Adipose tissue (tissue), 3 donors: ENCODE data around the gene PI4KA. TPM values are rescaled to one million over a fixed set of nuclear protein-coding genes. Genes with fewer than 3 reads are reported as not detected.

Experiments used
- H3K27ac ChIP-seq: one replicate; pipeline ENCODE4 v1.5.1; 2013; ENCODE audit warnings: low read depth, low read length
- WGBS, 3 donors: extraction: QIAGEN DNeasy Blood & Tissue Kit; methylation state at CpG; one replicate each; pipeline ENCODE4 v1.1.7; 2013; 5-methylcytosine and 5-hydroxymethylcytosine counted together
- polyA plus RNA-seq, 3 donors: library from polyadenylated mRNA; stranded (reverse); fragments of 200-250 nt; gene quantifications; one replicate each; pipeline ENCODE4 v1.2.3, GENCODE V29; 2013
- donor health status: healthy with polysubstance abuse.
- donor health status: Bipolar disorder and iron deficiency.
- donor health status: healthy.

The PI4KA gene
- polyA plus RNA-seq, 3 donors, result 18.4 to 34.6 (median 33.5) TPM

DNA sequence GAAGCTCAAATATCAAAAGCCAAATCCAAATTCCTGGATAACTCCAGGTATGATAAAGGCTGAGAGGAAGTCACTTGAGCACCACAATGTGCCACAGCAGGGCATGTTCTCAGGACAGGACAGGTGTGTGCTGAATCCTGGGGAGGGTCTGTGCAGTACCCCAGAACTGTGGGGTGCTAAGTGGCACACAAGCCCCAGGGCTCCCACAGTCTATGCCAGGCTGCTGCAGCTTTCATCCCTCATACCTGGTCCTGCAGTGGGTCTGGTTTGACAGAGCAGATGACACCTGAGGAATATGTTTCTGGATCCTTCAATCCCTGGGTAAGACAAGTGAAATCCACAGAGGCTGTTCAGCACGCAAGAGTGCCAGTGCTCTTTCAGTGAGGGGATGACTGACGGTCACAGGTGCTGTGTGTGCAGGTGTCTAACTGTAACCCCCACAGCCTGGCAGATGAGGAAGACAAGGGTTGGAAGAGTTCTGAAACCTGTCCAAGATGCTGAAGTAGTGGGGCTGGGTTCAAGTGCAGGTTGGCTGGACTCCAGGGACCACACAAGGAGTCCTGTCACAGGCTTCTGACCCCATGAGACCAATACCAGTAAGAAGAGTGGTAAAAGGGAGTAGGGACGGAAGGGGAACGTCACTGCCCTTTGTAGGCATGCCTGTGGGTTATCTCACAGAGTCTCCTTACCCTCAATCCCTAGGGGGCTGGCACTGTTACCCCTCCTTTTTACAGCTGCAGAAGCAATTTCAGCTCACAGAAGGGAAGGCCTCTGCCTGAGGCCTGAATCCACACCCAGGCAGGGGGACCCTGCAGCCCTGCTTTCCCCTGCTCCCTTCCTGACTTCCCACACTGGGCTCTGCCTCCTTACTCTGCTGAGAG is 70.6 kb downstream of the PI4KA start:
- no peak overlapping the region for H3K27ac ChIP-seq
- WGBS, 3 donors, result 93 to 100% (median 99%) methylated on average over 4 of the region's 4 CpGs

DNA sequence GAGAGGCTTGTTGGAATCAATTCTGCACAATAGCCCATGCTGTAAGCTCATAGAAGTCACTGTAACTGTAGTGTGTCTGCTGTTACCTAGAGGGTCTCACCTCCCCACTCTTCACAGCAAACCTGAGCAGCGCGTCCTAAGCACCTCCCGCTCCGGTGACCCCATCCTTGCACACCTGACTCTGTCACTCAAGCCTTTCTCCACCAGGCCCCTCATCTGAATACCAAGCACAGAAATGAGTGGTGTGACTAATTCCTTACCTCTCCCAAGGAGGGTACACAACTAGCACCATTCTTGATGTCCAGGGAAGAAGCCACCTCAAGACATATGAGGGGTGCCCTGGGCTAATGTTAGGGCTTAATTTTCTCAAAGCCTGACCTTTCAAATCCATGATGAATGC is 71.4 kb downstream of the PI4KA start:
- H3K27ac ChIP-seq, result no peak overlapping the region
- 97 to 100% (median 100%) methylated on average over 4 of the region's 4 CpGs for WGBS, 3 donors

DNA sequence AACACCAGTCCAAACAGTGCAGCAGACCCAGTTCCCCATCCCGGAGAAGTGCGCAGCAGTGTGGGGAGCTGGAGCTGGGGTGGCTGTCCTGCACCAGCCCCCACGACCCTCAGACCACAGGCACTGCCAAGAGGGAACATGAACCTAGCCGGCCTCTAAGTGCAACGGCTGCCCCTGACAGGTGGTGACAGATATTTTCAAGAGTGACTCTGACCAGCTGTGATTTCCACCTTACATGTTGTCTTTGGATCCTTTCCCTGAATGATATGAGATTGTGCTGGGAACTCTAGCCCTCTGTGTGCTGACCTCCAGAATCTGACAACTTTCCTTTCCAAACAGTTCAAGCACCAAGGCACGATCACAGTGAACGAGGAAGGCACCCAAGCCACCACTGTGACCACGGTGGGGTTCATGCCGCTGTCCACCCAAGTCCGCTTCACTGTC is 72.1 kb downstream of the PI4KA start:
- WGBS, 3 donors, result 37 to 89% (median 82%) methylated on average over 10 of the region's 10 CpGs
- no peak overlapping the region for H3K27ac ChIP-seq

DNA sequence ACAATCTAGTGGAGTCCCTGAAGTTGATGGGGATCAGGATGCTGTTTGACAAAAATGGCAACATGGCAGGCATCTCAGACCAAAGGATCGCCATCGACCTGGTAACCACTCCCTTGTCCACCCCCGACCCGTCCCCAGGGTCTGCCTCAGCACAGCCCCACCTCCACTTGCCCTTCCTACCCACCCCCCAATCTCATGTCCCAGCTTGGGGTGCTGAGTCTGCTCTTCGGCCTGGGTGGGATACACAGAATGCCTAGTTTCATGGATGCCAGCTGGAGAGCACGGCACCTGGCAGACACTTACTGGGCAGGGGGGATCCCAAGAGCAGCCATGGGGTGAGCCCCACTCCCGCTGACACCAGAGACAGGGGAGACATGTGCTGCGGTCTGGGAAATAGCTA is 72.6 kb downstream of the PI4KA start:
- WGBS, 3 donors, result 73 to 93% (median 90%) methylated on average over 8 of the region's 8 CpGs

DNA sequence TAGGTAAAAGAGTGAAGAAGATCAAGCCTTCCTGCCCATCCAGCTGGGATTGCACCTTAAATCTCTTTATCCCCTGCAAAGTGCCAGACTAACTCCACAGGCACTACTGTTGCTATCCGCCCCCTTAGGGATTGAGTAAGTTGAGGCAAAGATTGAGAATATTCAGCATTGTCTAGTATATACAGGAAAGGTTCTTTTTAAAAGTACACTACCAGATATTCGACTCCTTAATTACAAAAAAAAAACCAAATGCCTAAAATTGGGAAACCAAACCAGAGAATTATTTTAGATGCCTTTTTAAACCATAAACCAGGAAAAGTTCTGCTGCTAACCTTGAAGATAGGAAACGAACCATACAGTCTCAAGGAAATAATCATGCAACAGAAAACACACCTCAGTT is 73.2 kb downstream of the PI4KA start:
- 87% methylated on average over 3 of the region's 3 CpGs for WGBS, 3 donors
- H3K27ac ChIP-seq, result no peak overlapping the region

More for the DNA sequence above, 72.6 kb downstream of the PI4KA start:
- H3K27ac ChIP-seq, result no peak overlapping the region

DNA sequence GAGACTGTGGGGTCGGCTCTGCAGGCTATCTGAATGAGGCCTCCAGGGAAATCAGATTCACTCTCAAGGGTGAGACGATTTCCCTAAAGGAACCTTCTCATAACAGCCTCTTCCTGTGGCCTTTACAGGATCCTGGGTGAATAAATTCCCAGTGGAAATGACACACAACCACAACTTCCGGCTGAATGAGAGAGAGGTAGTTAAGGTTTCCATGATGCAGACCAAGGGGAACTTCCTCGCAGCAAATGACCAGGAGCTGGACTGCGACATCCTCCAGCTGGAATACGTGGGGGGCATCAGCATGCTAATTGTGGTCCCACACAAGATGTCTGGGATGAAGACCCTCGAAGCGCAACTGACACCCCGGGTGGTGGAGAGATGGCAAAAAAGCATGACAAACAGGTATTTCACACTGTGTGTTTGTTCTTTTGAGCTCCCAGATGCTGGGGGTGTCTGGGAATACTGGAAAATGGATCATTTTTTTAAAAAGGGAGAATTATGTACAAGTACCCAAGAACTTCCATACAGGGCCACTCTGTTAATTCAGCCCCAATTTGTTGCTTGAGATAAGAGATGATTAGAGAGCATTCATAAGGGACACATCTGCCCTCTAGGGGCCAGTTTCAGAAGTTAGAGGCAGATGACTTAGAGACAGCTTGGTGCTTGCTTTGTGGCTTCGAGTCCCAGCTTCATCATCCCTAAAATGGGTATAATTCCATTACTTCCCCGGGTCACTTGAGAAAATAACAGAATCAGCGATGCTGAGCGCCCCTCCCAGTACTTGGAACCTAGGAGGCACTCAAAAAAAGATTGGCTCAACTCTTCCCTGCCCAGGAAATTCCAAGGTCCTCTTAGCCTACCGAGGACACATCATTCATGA is 74.5 kb downstream of the PI4KA start:
- WGBS, 3 donors, result 64 to 82% (median 69%) methylated on average over 14 of the region's 14 CpGs
- H3K27ac ChIP-seq, result no peak overlapping the region

DNA sequence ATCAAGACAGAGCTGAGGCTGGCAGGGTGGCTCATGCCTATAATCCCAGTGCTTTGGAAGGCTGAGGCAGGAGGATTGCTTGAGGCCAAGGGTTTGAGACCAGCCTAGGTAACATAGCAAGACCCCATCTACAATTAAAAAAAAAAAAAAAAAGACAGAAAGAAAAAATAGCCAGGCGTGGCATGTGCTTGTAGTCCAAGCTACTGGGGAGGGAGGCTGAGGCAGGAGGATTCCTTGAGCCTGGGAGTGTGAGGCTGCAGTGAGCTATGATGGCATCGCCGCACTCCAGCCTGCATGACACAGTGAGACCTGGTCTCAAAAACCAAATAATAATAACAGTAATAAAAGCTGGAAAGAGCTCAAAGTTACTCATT is 75.3 kb downstream of the PI4KA start:
- no peak overlapping the region for H3K27ac ChIP-seq
- 92 to 100% (median 96%) methylated on average over 3 of the region's 3 CpGs for WGBS, 3 donors

DNA sequence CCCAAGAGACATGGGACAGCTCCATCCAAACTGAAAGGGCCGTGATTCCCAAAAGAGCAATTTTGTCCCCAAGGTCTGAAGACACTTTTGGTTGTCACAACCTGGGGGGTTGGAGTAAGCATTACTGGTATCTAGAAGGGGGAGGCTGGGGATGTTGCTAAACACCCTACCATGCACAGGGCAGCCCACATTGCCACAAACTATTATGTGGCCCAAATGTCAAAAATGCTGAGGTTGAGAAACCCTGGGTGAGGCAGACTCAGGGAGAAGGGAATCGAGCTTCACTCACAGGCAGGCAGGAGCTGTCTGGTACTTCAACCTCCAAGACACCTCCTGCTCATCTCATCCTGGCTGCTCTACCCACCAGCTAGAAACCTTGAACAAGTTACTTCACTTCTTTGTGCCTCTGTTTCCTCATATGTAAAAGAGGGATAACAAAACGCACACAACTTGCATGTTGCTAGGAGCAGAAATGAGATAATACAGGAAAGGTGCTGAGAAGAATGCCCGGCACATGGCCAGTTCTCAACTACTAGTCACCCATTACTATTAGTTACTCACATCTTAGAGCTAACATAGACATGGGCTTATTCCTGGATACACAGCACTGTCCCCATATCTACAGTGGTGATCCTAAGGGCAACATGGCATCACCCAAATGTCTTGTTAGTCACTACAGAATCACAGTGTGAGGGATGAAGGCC is 75.9 kb downstream of the PI4KA start:
- H3K27ac ChIP-seq, result no peak overlapping the region
- 77 to 93% (median 84%) methylated on average over 4 of the region's 4 CpGs for WGBS, 3 donors

DNA sequence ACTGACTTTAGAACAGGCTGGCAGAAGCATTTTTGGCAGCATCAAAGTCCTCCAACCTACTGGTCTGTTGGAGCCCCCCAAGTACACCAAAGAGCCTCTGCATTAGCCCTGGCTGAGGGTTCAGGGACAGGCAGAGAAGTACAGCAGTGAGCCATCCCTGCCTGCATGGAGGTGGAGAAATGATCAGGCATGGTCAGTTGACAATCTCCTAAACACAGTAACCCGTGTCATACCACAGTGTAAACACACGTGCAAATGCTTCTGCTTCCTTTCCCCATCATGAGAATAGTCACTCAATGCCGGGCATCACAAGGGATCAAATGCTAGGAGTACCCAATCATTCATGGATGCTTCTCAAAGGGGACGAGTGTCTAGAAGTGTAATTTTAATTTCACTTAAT is 76.5 kb downstream of the PI4KA start:
- 83 to 94% (median 86%) methylated on average over 4 of the region's 4 CpGs for WGBS, 3 donors
- no peak overlapping the region for H3K27ac ChIP-seq

DNA sequence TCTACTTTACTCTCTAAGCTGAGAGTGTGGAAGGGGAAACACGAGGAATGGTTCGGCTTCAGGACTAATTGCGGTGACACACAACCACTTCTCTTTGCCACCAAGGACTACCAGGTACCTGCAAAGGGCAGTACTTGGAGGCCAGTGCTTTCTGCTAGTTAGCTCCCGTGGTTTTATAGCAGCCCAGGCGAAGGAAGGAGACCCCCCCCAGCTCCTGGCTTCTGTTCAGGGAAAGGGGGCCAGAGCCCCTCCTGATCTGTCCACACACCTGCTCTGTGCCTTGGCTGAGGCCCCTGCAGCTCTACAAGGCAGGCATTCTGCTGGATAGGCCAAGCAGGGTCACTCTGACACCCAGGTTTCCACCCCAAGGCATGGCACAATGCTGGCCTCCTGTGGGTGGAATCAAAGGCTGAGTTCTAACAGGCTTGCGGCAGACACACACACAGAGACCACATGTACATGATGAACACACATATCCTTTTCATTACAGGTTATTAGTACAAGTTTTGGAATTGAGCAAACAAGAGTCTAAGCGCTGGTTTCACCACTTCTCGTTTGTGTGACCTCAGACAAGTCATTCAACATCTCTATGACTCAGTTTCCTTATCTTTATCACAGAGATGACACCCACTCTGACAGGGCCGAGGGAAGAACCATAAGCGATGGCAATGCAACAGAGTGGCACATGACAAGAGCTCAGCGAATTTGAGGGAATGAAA is 77.2 kb downstream of the PI4KA start:
- no peak overlapping the region for H3K27ac ChIP-seq
- 76 to 92% (median 80%) methylated on average over 11 of the region's 11 CpGs for WGBS, 3 donors

DNA sequence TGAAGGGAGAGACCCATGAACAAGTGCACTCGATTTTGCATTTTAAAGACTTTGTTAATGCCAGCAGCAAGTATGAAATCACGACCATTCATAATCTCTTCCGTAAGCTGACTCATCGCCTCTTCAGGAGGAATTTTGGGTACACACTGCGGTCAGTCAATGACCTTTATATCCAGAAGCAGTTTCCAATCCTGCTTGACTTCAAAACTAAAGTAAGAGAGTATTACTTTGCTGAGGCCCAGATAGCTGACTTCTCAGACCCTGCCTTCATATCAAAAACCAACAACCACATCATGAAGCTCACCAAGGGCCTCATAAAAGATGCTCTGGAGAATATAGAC is 78.8 kb downstream of the PI4KA start:
- WGBS, 3 donors, result 70 to 95% (median 86%) methylated on average over 5 of the region's 5 CpGs
- H3K27ac ChIP-seq, result no peak overlapping the region

DNA sequence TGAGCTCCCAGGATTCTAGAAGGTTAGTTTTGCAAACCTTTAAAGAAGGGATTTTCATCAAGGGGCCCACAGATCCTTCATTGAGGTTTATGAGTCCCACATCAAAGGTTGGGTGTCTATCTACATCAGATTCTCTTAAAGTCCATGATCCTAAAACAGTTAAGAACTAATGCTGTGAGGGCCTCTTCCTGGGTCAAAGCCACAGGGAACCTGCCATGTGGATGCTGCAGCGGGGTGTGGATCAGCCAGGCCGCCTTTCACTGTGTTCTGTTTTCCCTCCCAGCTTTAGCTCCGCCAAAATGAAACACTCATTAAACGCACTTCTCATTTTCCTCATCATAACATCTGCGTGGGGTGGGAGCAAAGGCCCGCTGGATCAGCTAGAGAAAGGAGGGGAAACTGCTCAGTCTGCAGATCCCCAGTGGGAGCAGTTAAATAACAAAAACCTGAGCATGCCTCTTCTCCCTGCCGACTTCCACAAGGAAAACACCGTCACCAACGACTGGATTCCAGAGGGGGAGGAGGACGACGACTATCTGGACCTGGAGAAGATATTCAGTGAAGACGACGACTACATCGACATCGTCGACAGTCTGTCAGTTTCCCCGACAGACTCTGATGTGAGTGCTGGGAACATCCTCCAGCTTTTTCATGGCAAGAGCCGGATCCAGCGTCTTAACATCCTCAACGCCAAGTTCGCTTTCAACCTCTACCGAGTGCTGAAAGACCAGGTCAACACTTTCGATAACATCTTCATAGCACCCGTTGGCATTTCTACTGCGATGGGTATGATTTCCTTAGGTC is 79.4 kb downstream of the PI4KA start:
- WGBS, 3 donors, result 77 to 92% (median 85%) methylated on average over 25 of the region's 25 CpGs
- no peak overlapping the region for H3K27ac ChIP-seq

DNA sequence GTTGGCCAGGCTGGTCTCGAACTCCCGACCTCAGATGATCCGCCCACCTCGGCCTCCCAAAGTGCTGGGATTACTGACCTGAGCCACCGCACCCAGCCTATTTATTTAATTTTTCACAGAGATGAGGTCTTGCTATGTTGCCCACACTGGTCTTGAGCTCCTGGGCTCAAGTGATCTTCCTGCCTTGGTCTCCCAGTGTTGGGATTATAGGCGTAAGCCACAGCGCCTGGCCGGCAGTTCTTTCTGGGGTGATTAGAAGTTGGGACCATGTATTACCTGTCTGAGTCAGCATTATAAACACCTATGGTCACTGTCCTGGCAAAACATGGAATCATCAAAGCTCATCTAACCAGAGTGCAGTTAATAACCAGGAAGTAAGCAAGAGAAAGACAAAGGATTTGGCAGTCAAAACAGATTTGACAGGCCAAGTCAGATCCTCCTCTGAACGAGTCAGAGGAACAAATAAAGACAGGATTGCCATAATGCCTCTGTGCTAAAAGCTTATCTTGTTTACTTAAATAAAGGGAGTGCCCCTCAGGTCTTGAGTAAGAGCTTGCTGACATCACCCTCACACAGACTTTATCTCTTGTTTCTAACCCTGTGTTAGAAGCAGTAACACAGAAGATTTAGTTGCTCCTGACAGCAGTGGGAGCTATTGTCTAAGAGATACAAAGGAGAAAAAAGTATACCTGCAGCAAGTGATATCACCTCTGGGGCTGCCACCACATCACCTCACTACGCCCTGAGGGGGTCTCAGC is 81.0 kb downstream of the PI4KA start:
- WGBS, 3 donors, result 81 to 85% (median 83%) methylated on average over 10 of the region's 10 CpGs
- H3K27ac ChIP-seq, result no peak overlapping the region

DNA sequence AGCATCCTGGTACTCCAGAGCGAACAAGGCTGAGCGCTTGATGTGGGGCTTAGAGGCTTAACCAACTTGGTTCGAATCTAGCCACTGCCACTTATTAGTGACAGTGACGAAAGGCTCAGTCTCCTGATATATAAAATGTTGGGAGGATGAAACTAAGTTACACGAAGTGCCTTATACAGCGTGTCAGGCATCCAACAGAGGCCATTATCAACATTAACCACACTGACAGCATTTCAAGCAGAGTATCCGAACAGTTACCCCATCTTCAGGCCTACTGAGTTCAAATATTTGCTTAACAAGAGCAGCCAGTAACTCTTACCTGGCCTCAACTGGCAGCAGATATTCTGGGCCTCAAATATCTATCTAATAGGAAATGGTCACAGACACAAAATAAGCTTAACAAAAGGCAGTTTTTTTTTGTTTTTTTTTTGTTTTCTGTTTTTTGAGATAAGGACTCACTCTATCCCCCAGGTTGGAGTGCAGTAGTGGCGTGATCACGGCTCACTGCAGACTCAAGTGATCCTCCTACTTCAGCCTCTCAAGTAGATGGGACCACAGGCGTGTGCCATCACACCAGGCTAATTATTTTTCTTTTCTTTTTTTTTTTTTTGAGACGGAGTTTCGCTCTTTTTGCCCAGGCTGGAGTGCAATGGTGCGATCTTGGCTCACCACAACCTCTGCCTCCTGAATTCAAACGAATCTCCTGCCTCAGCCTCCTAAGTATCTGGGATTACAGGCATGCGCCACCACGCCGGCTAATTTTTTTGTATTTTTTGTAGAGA is 81.8 kb downstream of the PI4KA start:
- 92 to 96% (median 94%) methylated on average over 17 of the region's 17 CpGs for WGBS, 3 donors
- H3K27ac ChIP-seq, result no peak overlapping the region

DNA sequence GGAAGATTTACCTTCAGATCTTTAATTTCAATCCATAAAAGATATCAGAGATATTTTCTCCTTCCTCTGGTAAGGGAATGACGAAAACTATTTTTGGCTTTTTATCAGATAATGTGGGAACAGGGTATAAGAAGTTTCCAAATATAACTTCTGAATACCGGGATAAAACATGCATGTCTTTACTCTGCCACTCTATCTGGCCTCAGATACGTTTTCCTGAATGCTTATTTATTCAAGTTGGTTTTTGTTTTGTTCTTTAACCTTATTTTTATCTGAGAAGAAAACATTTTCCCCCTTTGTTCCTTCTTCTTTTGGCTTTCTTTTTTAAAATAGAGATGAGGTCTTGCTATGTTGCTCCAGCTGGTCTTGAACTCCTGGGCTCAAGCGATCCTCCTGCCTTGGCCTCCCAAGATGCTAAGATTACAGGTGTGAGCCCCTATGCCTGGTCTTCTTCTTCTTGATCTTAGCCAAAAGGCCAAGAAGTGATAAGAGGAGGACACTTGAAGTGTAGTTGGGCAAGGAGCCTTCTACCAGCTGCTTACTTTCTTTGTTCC is 83.2 kb downstream of the PI4KA start:
- no peak overlapping the region for H3K27ac ChIP-seq
- 82 to 84% (median 82%) methylated on average over 4 of the region's 4 CpGs for WGBS, 3 donors

DNA sequence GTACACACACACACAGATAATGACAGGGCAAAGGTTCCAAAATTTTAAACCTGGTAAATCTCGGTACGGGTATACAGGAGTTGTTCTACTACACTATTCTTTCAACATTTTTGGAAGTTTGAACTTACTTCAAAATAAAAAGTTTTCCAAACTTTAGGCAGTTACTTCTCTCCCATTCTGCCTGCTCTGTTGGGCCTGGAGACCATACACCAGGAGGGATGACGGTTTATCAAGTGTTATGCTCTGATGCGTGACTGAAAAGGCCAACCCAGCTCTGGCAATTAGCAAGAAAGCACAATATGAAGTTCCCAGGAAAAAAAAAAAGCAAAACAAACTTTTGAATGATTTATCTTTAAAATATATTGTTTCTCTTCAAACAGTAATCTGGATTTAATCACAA is 83.7 kb downstream of the PI4KA start:
- no peak overlapping the region for H3K27ac ChIP-seq
- WGBS, 3 donors, result 92 to 96% (median 96%) methylated on average over 4 of the region's 4 CpGs
